C4-2B (cell line): ENCODE measurements around the gene HOMEZ.
A peak's percentile ranks its signal among the peaks of the same experiment; 100 is the strongest.

Experiments used
- CTCF ChIP-seq: fragments of 450-650 bp; conservative IDR thresholded peaks from 2 replicates; pipeline ENCODE4 v1.5.1; 2017; ENCODE audit warnings: mild to moderate bottlenecking
- ZFX ChIP-seq: fragments of 450-650 bp; IDR thresholded peaks from 2 replicates; pipeline ENCODE4 v1.6.1; 2017

GRCh38 chr14:23307146-23307530 lies 21.2 kb upstream of the HOMEZ start:
- no peak for TF ChIP-seq CTCF
- TF ChIP-seq ZFX: 0 out of 2 replicates have a peak, but pooled peaks have one; percentile 47
